B cell (primary cell): ENCODE data around the gene CDC14A. TPM values are rescaled to one million over a fixed set of nuclear protein-coding genes. Genes with fewer than 3 reads are reported as not detected.

Experiments
- ATAC-seq: fragments of 200-7000 bp; cut with Tn5 transposase; one replicate; pipeline ENCODE4 v1.10.0; 2021; ENCODE audit warnings: low read depth, mild to moderate bottlenecking, moderate number of reproducible peaks, moderate library complexity
- CTCF ChIA-PET: fragments of 350-600 bp; sonication (Branson Sonifier 250); formaldehyde crosslinking; loops from one replicate; lab custom pipeline; 2021; ENCODE audit warnings: antibody characterized with exemption, inconsistent platforms; lab: Charles Lee
- POLR2A ChIA-PET: fragments of 350-600 bp; sonication (Branson Sonifier 250); formaldehyde crosslinking; loops from one replicate; lab custom pipeline; 2021; ENCODE audit warnings: antibody characterized with exemption; lab: Charles Lee
- DNase-seq: peaks from one replicate; pipeline ENCODE4 v3.0.0; 2013
- H2AFZ ChIP-seq: 2 replicates; pipeline ENCODE4 v1.6.1; 2012; ENCODE audit warnings: mild to moderate bottlenecking, low read depth, low read length; ENCODE audit not compliant: insufficient read depth, poor library complexity, severe bottlenecking
- H3K27ac ChIP-seq, 2 donors: 1 replicate in 1 of 2; 2 replicates in 1 of 2; pipeline ENCODE4 v1.5.1; 2012 to 2013; ENCODE audit warnings: low read length in 2 of 2, mild to moderate bottlenecking in 2 of 2, moderate library complexity in 1 of 2
- H3K27me3 ChIP-seq, 4 experiments: fragments of 200-600 bp in 1 of 4; sonication (generic) in 1 of 4; replicated peaks in 1 of 4; 1 replicate in 2 of 4; 2 replicates in 2 of 4; pipeline versions ENCODE4 v1.6.1 to v1.7.0; 2013 to 2016; ENCODE audit warnings: low read length in 3 of 4, mild to moderate bottlenecking in 2 of 4, mixed read lengths in 1 of 4, moderate library complexity in 1 of 4; ENCODE audit not compliant: insufficient read depth in 4 of 4, control insufficient read depth in 3 of 4; ENCODE audit errors: control extremely low read depth in 1 of 4
- H3K36me3 ChIP-seq, 2 experiments: replicated peaks in 1 of 2; 1 replicate in 1 of 2; 2 replicates in 1 of 2; pipeline versions ENCODE4 v1.6.1 to v1.7.1; 2013; ENCODE audit warnings: low read length in 1 of 2; ENCODE audit not compliant: insufficient read depth in 2 of 2, control insufficient read depth in 1 of 2; ENCODE audit errors: control extremely low read depth in 1 of 2, extremely low read depth in 1 of 2
- H3K4me1 ChIP-seq, 2 donors: fragments of 200-600 bp in 1 of 2; sonication (generic) in 1 of 2; 1 replicate in 1 of 2; 2 replicates in 1 of 2; pipeline versions ENCODE4 v1.5.1 to v1.6.1; 2013 to 2017; ENCODE audit warnings: low read length in 2 of 2; ENCODE audit not compliant: control insufficient read depth in 2 of 2, insufficient read depth in 2 of 2
- H3K4me2 ChIP-seq: replicated peaks from 2 replicates; pipeline ENCODE3; 2012; ENCODE audit warnings: mild to moderate bottlenecking, low read depth, low read length; ENCODE audit not compliant: poor library complexity, severe bottlenecking
- H3K4me3 ChIP-seq, 5 experiments: fragments of 200-600 bp in 1 of 5; sonication (generic) in 1 of 5; 1 replicate in 3 of 5; 2 replicates in 2 of 5; pipeline versions ENCODE4 v1.5.1 to v1.7.0; 2011 to 2016; ENCODE audit warnings: low read length in 4 of 5, mild to moderate bottlenecking in 4 of 5, low read depth in 2 of 5, control low read depth in 1 of 5, moderate library complexity in 1 of 5; ENCODE audit not compliant: insufficient read depth in 1 of 5; ENCODE audit errors: control extremely low read depth in 1 of 5, extremely low read depth in 1 of 5
- H3K79me2 ChIP-seq: fragments of 200-600 bp; sonication (generic); one replicate; pipeline ENCODE4 v1.6.0; 2016; ENCODE audit warnings: low read length; ENCODE audit not compliant: control insufficient read depth, insufficient read depth
- H3K9ac ChIP-seq: fragments of 200-600 bp; sonication (generic); 2 replicates; pipeline ENCODE4 v1.6.1; 2017; ENCODE audit warnings: mild to moderate bottlenecking, low read length, moderate library complexity
- H3K9me3 ChIP-seq, 3 donors: one replicate each; pipeline versions ENCODE4 v1.6.1 to v1.7.1; 2013; ENCODE audit warnings: low read length in 2 of 3; ENCODE audit not compliant: control insufficient read depth in 2 of 3, insufficient read depth in 1 of 3; ENCODE audit errors: control extremely low read depth in 1 of 3
- H4K20me1 ChIP-seq: 2 replicates; pipeline ENCODE4 v1.6.0; 2012; ENCODE audit warnings: mild to moderate bottlenecking, low read length; ENCODE audit not compliant: insufficient read depth, control insufficient read depth, poor library complexity, severe bottlenecking
- H3K27ac Mint-ChIP-seq: one replicate; pipeline ENCODE4 v1.8.0; 2021; ENCODE audit warnings: mixed read lengths
- H3K27me3 Mint-ChIP-seq: one replicate; pipeline ENCODE4 v1.8.0; 2021; ENCODE audit warnings: mixed read lengths
- H3K4me1 Mint-ChIP-seq: one replicate; pipeline ENCODE4 v1.8.0; 2021; ENCODE audit warnings: mixed read lengths
- H3K4me3 Mint-ChIP-seq: one replicate; pipeline ENCODE4 v1.8.0; 2021; ENCODE audit warnings: mixed read lengths
- H3K9me3 Mint-ChIP-seq: one replicate; pipeline ENCODE4 v1.8.0; 2022; ENCODE audit warnings: mixed read lengths; ENCODE audit not compliant: insufficient read depth
- CTCF ChIP-seq: fragments of 200-600 bp; IDR thresholded peaks from one replicate; pipeline ENCODE4 v1.8.0; 2022; ENCODE audit warnings: antibody characterized with exemption, mild to moderate bottlenecking
- EZH2 ChIP-seq: IDR thresholded peaks from 2 replicates; pipeline ENCODE4 v1.6.1; 2012; ENCODE audit warnings: borderline replicate concordance, low read depth, mild to moderate bottlenecking, moderate library complexity, low read length; ENCODE audit not compliant: insufficient read depth, poor library complexity, severe bottlenecking
- WGBS: methylation state at CpG from one replicate; pipeline ENCODE4 v1.1.5; 2013; ENCODE audit warnings: missing lambda C conversion rate; ENCODE audit not compliant: insufficient coverage; 5-methylcytosine and 5-hydroxymethylcytosine counted together
- intact Hi-C: fragments of 100-400 bp; cut with micrococcal nuclease; formaldehyde crosslinking; loops from one replicate; pipeline ENCODE4 v1.10.0; 2022
- polyA plus RNA-seq: library from polyadenylated mRNA; depleted of rRNA; stranded (reverse); fragments of >200 nt; gene quantifications from 2 replicates; pipeline ENCODE4 v1.2.3, GENCODE V29; 2012
- total RNA-seq, 2 donors: library from RNA; stranded (reverse); fragments of 120-200 nt in 1 of 2; gene quantifications; 1 replicate in 1 of 2; 2 replicates in 1 of 2; pipeline versions ENCODE4 v1.2.3 to v1.2.4, GENCODE V29; 2013 to 2022

Gene CDC14A
- total and polyA plus RNA-seq, 2 donors (not counting 1 experiment from before 2014, with no cell fraction given) = 6.1 to 41.7 TPM

GRCh38 chr1:100348549-100349144 is 3.7 kb upstream of the CDC14A start:
- 95% methylated on average over 8 of the region's 9 CpGs for WGBS
- Histone ChIP-seq H4K20me1 (no peaks in the 10 kb centered on the region), H3K4me2 (no peak overlapping the region), H3K9me3 (no peaks in the 10 kb centered on the region), H3K79me2 (peaks cover 8% of the 10 kb centered on the region), H3K27ac (no peak overlapping the region), H3K27me3 (peaks cover 0 to 3% (median 0%) of the 10 kb centered on the region in 4 experiments), H3K4me3 (no peak overlapping the region), H2AFZ (no peak overlapping the region), H3K4me1 (peaks cover 2 to 10% of the 10 kb centered on the region in 2 donors), H3K9ac (no peak overlapping the region), H3K36me3 (no peaks in the 10 kb centered on the region)
- no peak for ATAC-seq
- TF ChIP-seq EZH2 = no peak
- no peak for TF ChIP-seq CTCF
- no peaks in the 10 kb centered on the region for H3K27me3 Mint-ChIP-seq
- H3K9me3 Mint-ChIP-seq = no peaks in the 10 kb centered on the region
- peaks cover 10% of the 10 kb centered on the region for H3K4me1 Mint-ChIP-seq
- intact Hi-C loops = no loop called here
- POLR2A ChIA-PET = interaction anchor here (0.6 kb wide), 1 partner anchor 498 kb away, joined by 4 read pairs; the partner anchor contains the start of gene AGL
- CTCF ChIA-PET = interaction anchor here (0.6 to 2.5 kb wide), 3 partner anchors 8 to 313 kb away, joined by 3 to 7 read pairs (median 3); no protein-coding TSS in a partner anchor
- H3K27ac Mint-ChIP-seq = no peak overlapping the region
- H3K4me3 Mint-ChIP-seq = no peak overlapping the region
- no peak for DNase-seq

- Histone ChIP-seq H2AFZ (no peak overlapping the region), H3K9ac (no peak overlapping the region), H3K4me2 (no peak overlapping the region), H3K79me2 (peaks cover 8% of the 10 kb centered on the region), H3K27ac (no peak overlapping the region), H3K4me3 (no peak overlapping the region), H3K9me3 (no peaks in the 10 kb centered on the region), H3K27me3 (no peaks in the 10 kb centered on the region), H3K36me3 (no peaks in the 10 kb centered on the region), H4K20me1 (no peaks in the 10 kb centered on the region), H3K4me1 (peaks cover 8 to 16% of the 10 kb centered on the region in 2 donors)
- H3K9me3 Mint-ChIP-seq = no peaks in the 10 kb centered on the region
- TF ChIP-seq EZH2 (no peak), CTCF (no peak)
- WGBS = no CpG with 5 or more reads among the region's 4 CpGs
- H3K4me3 Mint-ChIP-seq = no peak overlapping the region
- no peak overlapping the region for H3K27ac Mint-ChIP-seq
- DNase-seq = no peak
- ChIA-PET CTCF (no interaction called here), POLR2A (no interaction called here)
- peaks cover 16% of the 10 kb centered on the region for H3K4me1 Mint-ChIP-seq
- intact Hi-C loops = no loop called here
- ATAC-seq = no peak
- no peaks in the 10 kb centered on the region for H3K27me3 Mint-ChIP-seq
Measured at GRCh38 chr1:100349246-100349645, 3.1 kb upstream of the CDC14A start.
